Measurements from ENCODE around the gene TDG.
"Not testable (repeated sequence)": the region's sequence is repeated elsewhere in the genome, so short reads cannot be mapped to it uniquely, and the experiment has no call there.

TDG gene

GRCh38 chr12:103960616-103961227 is 5.0 kb upstream of the TDG start:
- DNase-seq = no peak

- DNase-seq = no peak
Observed at GRCh38 chr12:103962493-103962892, 3.2 kb upstream of the TDG start.

- no peak for DNase-seq
Observed at GRCh38 chr12:103964805-103965204, 867 bp upstream of the TDG start.

GRCh38 chr12:103965255-103965589 is 450 bp upstream of the TDG start:
- no peak for DNase-seq

- DNase-seq = no peak
Observed at GRCh38 chr12:103966736-103967135, 1.1 kb downstream of the TDG start.

GRCh38 chr12:103969391-103969790 is 3.7 kb downstream of the TDG start:
- no peak for DNase-seq

GRCh38 chr12:103973909-103974308 is 8.2 kb downstream of the TDG start:
- DNase-seq = no peak

GRCh38 chr12:103975368-103975767 is 9.7 kb downstream of the TDG start:
- no peak for DNase-seq

GRCh38 chr12:103978384-103978982 is 12.8 kb downstream of the TDG start:
- DNase-seq = no peak

GRCh38 chr12:103986829-103987228 is 21.2 kb downstream of the TDG start:
- no peak for DNase-seq

- no peak for DNase-seq
Observed at GRCh38 chr12:103994235-103994634, 28.6 kb downstream of the TDG start.

GRCh38 chr12:103996595-103996994 is 30.9 kb downstream of the TDG start:
- DNase-seq = no peak

GRCh38 chr12:103997286-103997900 is 31.7 kb downstream of the TDG start:
- DNase-seq = no peak

- DNase-seq = no peak
Observed at GRCh38 chr12:103998976-103999375, 33.3 kb downstream of the TDG start.

GRCh38 chr12:104000807-104001434 is 35.2 kb downstream of the TDG start:
- DNase-seq = no peak

GRCh38 chr12:104002686-104003085 is 37.0 kb downstream of the TDG start:
- DNase-seq = no peak

GRCh38 chr12:104003596-104003995 is 37.9 kb downstream of the TDG start:
- no peak for DNase-seq

GRCh38 chr12:104006929-104007328 is 41.3 kb downstream of the TDG start:
- DNase-seq = no peak

GRCh38 chr12:104010121-104010520 is 44.4 kb downstream of the TDG start:
- no peak for DNase-seq

GRCh38 chr12:104010606-104011169 is 45.0 kb downstream of the TDG start:
- DNase-seq = no peak

- DNase-seq = no peak
Observed at GRCh38 chr12:104011253-104011652, 45.6 kb downstream of the TDG start.

- DNase-seq = no peak
Observed at GRCh38 chr12:104012331-104012730, 46.7 kb downstream of the TDG start.

GRCh38 chr12:104021862-104022261 is 56.2 kb downstream of the TDG start:
- DNase-seq = not testable (repeated sequence)

- DNase-seq = no peak
Observed at GRCh38 chr12:104022786-104023185, 57.1 kb downstream of the TDG start.
